T1000 (cell line): Measurements from ENCODE around the gene EPS8L3.
A peak's percentile ranks its signal among the peaks of the same experiment; 100 is the strongest.

Experiments
- DNase-seq: peaks from one replicate; lab custom pipeline; 2025; ENCODE audit warnings: mixed read lengths; lab: John Stamatoyannopoulos, UW

EPS8L3 gene

DNA sequence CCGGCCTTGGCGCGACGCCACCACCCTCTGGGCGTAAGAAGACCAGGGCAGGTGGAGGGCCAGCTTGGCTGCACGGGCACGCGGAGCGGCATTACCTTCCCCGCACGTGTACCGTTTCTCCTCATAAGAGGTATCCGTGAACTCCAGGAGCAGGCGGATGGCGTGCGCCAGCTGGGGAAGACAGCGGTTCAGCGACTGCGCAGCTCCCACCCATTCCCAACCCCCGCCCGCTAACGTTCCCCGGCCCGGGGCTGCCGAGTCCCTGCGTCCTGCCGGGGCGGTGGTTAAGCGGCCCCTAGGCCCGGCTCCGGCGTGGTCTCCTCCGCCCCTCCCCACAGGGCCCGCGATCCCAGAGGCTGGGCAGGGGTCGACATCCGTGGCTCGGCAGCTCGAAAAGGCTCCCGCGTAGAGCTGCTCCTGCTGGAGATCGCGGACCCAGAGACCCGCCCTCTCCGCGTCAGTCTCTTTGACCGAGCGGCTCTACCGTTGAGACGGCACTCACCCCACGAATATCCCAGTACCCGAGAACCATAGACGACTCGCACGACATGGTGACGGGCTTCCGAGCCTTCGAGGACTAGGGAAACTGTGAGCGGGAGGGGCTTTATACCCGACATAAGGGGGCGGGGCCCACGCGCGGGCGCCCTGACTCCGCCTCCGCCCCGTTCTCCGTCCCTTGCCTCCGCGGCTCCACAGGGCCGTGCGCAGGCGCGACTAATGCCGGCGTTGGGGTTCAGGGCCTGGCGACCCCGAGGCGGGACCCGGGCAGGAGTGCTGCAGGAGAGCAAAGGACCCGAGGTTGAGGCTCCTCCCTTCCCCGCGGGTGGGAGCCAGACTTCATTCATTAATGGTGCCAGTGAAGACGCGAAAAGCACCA is 23.7 kb downstream of the EPS8L3 start:
- peak; percentile 48 for DNase-seq

DNA sequence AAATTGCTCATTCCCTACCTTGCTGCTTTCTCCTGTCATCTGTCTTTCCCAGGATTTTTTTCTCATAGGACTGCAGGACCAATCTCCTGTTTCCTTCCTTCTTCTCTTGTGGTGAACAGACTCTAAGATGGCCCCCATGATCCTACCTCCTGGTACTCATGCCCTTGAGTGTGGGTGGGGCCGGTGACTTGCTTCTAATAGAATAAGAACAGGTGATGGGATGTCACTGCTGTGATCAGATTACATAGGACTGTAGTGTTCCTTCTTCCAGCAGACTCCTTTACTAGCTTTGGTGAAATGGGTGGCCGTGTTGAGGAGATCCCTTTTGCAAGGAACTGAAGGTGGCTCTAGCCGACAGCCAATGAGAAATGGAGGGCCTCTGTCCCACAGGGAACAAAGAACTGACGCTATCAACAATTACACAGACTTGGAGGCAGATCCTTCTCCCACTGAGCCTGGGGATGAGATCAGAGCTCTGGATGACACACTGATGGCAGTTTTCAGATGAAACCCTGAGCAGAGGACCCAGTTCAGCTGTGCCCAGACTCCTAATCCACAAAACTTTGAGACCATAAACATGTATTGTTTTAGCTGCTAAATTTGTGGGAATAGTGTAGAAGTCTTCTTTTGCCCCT is 30.4 kb downstream of the EPS8L3 start:
- DNase-seq: no peak

- DNase-seq: no peak
Measured at GRCh38 chr1:109732390-109732881, 31.3 kb downstream of the EPS8L3 start.

DNA sequence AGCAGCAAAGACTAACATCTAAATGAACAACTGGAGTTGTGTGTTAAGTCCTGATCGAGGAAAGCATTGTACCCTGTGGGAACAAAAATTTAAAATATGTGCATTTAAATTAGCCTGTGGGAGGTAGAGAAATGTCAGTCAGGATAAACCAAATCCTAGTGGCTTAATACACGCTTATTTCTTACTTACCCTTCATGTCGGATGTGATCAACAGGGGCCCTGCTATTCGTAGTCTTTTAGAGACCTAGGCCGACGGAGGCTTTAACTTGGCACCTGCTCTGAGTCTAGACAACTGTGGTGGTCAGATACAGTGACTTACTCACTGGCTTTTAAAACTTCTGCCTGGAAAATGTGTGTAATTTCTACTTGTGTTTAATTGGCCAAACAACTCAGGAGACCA is 33.1 kb downstream of the EPS8L3 start:
- no peak for DNase-seq

- no peak for DNase-seq
Measured at GRCh38 chr1:109728870-109729269, 34.9 kb downstream of the EPS8L3 start.

DNA sequence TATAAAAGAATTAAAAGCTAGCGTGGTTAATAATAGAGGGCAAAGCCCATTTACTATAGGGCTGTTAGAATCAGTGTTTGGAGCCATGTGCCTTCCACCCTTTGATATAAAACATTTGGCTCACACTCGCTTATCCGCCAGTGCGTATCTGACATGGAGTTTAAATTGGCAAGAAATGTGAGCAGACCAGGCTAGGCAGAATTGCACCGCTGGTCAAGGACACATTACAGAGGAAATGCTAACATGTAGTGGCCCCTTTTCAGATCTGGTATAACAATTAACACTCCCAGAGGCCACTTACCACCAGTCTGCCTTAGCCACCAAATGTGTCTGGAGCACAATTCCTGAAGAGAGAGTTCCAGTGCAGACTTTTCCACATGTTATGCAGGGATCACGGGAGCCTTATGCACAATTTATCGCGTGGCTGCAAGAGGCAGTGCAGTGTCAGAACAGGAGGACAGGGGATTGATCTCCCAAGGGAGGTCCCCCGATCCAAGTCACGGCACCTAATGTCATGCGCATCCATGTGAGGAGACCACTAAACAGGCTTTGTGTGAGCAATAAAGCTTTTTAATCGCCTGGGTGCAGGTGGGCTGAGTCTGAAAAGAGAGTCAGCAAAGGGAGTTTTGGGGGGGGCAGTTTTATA is 36.9 kb downstream of the EPS8L3 start:
- no peak for DNase-seq

DNA sequence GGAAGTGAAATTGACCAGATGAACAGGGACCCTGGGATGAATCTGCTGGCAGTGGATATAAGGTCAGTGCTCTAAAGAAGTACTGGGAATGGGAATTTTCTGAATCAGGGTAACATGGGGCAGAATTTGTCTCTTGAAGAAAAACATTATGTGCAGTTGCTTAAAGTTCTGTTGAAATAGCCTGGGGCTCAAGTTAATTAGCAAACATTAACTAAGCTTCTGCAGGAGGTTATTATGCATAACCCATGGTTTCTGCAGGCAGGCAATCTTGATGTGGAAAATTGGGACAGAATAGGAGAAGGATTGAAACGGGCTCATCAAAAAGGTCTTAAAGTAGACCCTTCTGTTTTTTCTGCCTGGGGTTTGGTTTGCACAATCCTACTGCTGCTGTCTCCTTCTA is 37.7 kb downstream of the EPS8L3 start:
- DNase-seq: no peak

DNA sequence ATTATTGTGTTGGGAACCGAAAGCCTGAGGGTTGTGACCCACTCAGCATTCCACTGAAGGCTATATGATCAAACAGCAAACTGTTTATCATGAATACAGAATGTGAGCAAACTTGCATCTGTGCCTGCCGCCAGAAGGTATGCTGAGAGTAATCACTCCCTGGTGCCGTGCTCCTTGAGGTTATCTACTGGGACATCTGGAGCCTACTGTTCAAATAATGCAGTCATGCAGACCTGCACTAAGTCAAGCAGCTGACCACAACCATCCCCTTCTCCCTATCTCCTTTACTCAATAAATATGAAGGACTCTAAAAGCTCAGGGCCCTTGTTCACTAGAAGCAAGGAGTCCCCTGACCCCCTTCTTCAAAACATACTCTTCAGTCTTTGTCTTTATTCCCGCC is 38.2 kb downstream of the EPS8L3 start:
- DNase-seq: no peak

GRCh38 chr1:109724933-109725332 is 38.8 kb downstream of the EPS8L3 start:
- no peak for DNase-seq

DNA sequence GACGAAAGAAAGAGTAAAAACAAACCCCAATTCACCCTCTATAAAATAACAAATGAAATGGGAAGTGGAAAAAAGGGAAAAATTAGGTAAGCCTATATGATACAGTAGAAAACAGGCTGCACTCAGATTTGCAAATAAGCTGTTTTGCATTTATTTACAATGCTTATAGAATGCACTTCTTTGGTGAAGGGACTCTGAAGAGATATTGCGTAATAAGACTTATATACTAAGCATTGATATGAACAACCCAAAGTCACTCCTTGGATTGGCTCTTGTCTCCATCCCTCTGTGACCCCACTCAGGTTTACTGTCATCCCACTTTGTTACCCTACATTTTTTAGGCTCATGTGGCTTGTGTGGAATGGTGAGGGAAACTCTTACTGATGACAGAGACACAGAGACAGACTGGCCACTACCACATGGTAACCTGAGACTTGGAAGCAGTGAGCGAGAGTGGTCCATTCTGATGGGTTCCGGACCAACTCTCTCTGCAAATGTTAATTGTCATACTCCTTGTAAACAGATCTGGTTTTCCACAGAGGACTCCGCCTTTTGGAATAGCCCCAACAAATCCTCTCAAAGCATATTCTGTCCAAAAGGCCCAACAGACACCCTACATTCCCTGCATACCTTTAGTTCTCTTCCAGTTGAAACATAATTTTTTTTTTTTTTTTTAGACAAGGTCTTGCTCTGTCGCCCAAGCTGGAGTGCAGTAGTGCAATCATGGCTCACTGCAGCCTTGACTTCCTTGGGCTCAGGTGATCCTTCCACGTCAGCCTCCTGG is 40.6 kb downstream of the EPS8L3 start:
- DNase-seq: no peak

GRCh38 chr1:109721971-109722370 is 41.8 kb downstream of the EPS8L3 start:
- no peak for DNase-seq

- no peak for DNase-seq
Measured at GRCh38 chr1:109721042-109721441, 42.7 kb downstream of the EPS8L3 start.

GRCh38 chr1:109719337-109719837 is 44.3 kb downstream of the EPS8L3 start:
- DNase-seq: no peak

DNA sequence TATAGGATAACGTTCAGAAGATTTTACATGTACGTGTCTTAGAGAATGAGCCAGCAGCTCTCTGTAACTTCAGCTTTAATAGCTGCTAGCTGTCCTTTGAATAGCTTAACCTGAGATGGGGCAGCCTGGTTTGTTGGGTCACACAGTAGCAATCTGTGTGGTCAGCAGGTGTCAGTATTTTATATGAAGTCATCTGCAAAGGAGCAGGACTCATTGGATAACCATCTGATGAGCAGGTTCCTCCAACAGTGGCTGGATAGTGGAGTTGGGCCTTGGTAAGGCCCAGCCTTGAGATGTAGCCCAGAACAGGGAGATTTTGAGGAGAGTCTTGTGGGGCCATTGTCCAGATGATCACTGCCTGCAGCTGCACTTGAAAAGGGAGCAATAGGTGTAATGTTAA is 45.2 kb downstream of the EPS8L3 start:
- no peak for DNase-seq

- no peak for DNase-seq
Measured at GRCh38 chr1:109717729-109718128, 46.0 kb downstream of the EPS8L3 start.

DNA sequence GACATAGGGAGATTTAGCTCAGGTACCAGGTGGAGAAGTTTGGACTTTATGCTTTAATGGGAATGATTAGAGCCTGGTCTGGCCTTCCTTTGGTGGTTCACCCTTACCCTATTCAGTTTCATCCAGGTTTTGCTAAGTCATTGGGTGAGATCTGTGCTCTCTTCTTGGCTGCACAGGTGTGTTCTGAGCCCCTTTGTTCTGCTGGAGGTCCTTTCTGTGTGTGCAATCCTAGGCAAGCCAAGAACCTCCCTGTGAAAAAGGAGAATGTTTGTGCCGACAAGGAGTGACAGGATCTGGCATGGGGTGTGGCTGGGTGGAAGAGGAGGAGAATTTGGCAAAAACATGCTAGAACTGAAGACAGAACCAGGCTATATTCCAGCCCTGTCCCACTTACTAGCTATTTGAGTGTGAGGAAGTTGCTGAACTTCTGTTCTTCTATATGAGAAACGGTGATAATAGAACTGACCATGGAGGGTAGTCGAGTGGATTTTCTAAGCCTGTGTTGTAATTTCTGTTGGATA is 47.1 kb downstream of the EPS8L3 start:
- no peak for DNase-seq

- DNase-seq: no peak
Measured at GRCh38 chr1:109716121-109716520, 47.6 kb downstream of the EPS8L3 start.

GRCh38 chr1:109714661-109715372 is 48.9 kb downstream of the EPS8L3 start:
- no peak for DNase-seq

GRCh38 chr1:109713636-109714035 is 50.1 kb downstream of the EPS8L3 start:
- no peak for DNase-seq

- no peak for DNase-seq
Measured at GRCh38 chr1:109712321-109712864, 51.3 kb downstream of the EPS8L3 start.
